Upper lobe of right lung (tissue), 1 donor: ENCODE data around the gene FAH. TPM values are rescaled to one million over a fixed set of nuclear protein-coding genes. Genes with fewer than 3 reads are reported as not detected.
"Not testable (repeated sequence)": the region's sequence is repeated elsewhere in the genome, so short reads cannot be mapped to it uniquely, and the experiment has no call there.

Source experiments
- ATAC-seq: fragments of 200-7000 bp; cut with Tn5 transposase; one replicate; pipeline ENCODE4 v1.9.1; 2020; ENCODE audit warnings: mild to moderate bottlenecking, moderate library complexity
- DNase-seq: peaks from one replicate; pipeline ENCODE4 v3.0.0-alpha.2; 2020
- H3K27ac ChIP-seq: fragments of 200-600 bp; one replicate; pipeline ENCODE4 v1.8.0; 2022
- H3K27me3 ChIP-seq: fragments of 200-600 bp; one replicate; pipeline ENCODE4 v1.8.0; 2022; ENCODE audit warnings: mild to moderate bottlenecking
- H3K36me3 ChIP-seq: fragments of 200-600 bp; one replicate; pipeline ENCODE4 v1.8.0; 2022
- H3K4me1 ChIP-seq: fragments of 200-600 bp; one replicate; pipeline ENCODE4 v1.8.0; 2022
- H3K4me3 ChIP-seq: fragments of 200-600 bp; one replicate; pipeline ENCODE4 v1.8.0; 2022; ENCODE audit warnings: mild to moderate bottlenecking
- H3K9me3 ChIP-seq: fragments of 200-600 bp; one replicate; pipeline ENCODE4 v1.8.0; 2022
- intact Hi-C: fragments of 100-400 bp; cut with DNase I; formaldehyde crosslinking; loops from one replicate; pipeline ENCODE4 v1.11.0; 2022
- total RNA-seq: library from RNA; stranded (reverse); fragmentation: NEBNext Ultra II Directional; extraction: Animal tissue kit (Norgen Biotek cat#: 25700); gene quantifications from one replicate; pipeline ENCODE4 v1.2.1, GENCODE V29; 2021
- TF ChIP-seq, protein P1 (sequence below): fragments of 200-600 bp; IDR thresholded peaks from one replicate; pipeline ENCODE4 v1.8.0; 2022; ENCODE audit warnings: antibody characterized with exemption
- donor health status: DM: no; HTN: yes; CAD: no; lungs with severe emphysema.

FAH gene
- total RNA-seq, 1 donor from 2014 or later = 31.7 TPM

DNA sequence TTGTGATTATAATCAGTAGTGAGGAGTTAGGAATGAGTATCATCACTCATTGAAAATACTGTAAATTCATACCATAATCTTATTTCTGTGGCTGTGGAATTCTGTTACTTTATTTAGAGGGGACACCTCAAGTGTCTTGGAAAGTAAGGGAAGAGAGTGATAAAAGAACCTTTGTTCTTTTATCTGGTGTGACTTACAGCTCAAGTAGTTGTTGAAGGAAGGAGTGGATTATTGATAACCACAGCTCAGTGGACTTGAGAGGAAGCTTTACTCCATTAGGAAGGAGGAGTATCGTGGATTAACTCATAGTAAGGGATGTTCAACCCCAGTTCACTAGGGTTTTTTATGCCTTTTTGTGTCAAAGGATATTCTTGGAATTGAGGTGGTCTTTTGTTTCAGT, 32.2 kb upstream of the FAH start:
- no peak overlapping the region for H3K4me3 ChIP-seq
- DNase-seq (no peak), ATAC-seq (no peak)
- TF ChIP-seq, protein P1, sequence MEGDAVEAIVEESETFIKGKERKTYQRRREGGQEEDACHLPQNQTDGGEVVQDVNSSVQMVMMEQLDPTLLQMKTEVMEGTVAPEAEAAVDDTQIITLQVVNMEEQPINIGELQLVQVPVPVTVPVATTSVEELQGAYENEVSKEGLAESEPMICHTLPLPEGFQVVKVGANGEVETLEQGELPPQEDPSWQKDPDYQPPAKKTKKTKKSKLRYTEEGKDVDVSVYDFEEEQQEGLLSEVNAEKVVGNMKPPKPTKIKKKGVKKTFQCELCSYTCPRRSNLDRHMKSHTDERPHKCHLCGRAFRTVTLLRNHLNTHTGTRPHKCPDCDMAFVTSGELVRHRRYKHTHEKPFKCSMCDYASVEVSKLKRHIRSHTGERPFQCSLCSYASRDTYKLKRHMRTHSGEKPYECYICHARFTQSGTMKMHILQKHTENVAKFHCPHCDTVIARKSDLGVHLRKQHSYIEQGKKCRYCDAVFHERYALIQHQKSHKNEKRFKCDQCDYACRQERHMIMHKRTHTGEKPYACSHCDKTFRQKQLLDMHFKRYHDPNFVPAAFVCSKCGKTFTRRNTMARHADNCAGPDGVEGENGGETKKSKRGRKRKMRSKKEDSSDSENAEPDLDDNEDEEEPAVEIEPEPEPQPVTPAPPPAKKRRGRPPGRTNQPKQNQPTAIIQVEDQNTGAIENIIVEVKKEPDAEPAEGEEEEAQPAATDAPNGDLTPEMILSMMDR = no peak
- H3K27me3 ChIP-seq = no peaks in the 10 kb centered on the region
- no peaks in the 10 kb centered on the region for H3K9me3 ChIP-seq
- intact Hi-C loops = no loop called here
- H3K36me3 ChIP-seq = peaks cover 46% of the 10 kb centered on the region
- no peaks in the 10 kb centered on the region for H3K4me1 ChIP-seq
- H3K27ac ChIP-seq = no peak overlapping the region

GRCh38 chr15:80121546-80121945, 31.3 kb upstream of the FAH start:
- TF ChIP-seq, protein P1 = no peak
- H3K4me1 ChIP-seq = no peaks in the 10 kb centered on the region
- peaks cover 55% of the 10 kb centered on the region for H3K36me3 ChIP-seq
- H3K27ac ChIP-seq = no peak overlapping the region
- H3K27me3 ChIP-seq = no peaks in the 10 kb centered on the region
- DNase-seq = no peak
- H3K9me3 ChIP-seq = no peaks in the 10 kb centered on the region
- H3K4me3 ChIP-seq = no peak overlapping the region
- ATAC-seq = no peak
- intact Hi-C loops = no loop called here

- peaks cover 56% of the 10 kb centered on the region for H3K36me3 ChIP-seq
- TF ChIP-seq, protein P1 = no peak
- no peaks in the 10 kb centered on the region for H3K9me3 ChIP-seq
- H3K4me1 ChIP-seq = no peaks in the 10 kb centered on the region
- H3K4me3 ChIP-seq = no peak overlapping the region
- ATAC-seq = peak; percentile 33
- no peak for DNase-seq
- H3K27ac ChIP-seq = no peak overlapping the region
- H3K27me3 ChIP-seq = no peaks in the 10 kb centered on the region
- intact Hi-C loops = no loop called here
These were observed 29.8 kb upstream of the FAH start for GRCh38 chr15:80123034-80123433.

DNA sequence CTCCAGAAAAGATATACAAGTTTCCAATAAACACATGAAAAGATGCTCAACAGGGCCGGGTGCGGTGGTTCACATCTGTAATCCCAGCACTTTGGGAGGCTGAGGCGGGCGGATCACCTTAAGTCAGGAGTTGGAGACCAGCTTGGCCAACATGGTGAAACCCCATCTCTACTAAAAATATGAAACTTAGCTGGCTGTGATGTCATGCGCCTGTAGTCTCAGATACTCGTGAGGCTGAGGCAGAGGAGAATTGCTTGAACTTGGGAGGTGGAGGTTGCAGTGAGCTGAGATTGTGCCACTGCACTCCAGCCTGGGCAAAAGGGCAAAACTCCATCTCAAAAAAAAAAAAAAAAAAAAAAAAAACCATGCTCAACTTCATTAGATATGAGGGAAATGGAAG, 25.5 kb upstream of the FAH start:
- H3K27ac ChIP-seq, H3K9me3 ChIP-seq, H3K4me1 ChIP-seq, DNase-seq, intact Hi-C loops, H3K4me3 ChIP-seq, H3K27me3 ChIP-seq, ATAC-seq: not testable (repeated sequence)
- peaks cover 53% of the 10 kb centered on the region for H3K36me3 ChIP-seq

DNA sequence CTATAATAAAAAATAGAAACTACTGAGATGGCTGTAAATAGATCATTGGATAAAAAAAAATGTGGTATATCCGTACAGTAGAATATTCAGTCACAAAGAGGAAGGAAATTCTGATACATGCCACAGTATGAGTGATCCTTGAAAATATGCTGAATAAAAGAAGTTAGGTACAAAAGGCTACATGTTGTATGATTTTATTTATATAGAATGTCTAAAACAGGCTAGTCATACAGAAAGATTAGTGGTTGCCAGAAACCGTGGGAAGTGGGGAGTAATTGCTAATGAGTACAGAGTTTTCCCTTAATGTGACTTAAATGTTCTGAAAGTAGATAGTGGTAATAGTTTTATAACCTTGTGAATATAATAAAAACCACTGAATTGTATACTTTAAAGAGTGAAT, 24.9 kb upstream of the FAH start:
- no peak for DNase-seq

GRCh38 chr15:80132382-80132781, 20.4 kb upstream of the FAH start:
- no peak overlapping the region for H3K4me3 ChIP-seq
- H3K27ac ChIP-seq = no peak overlapping the region
- no peaks in the 10 kb centered on the region for H3K4me1 ChIP-seq
- no peaks in the 10 kb centered on the region for H3K27me3 ChIP-seq
- intact Hi-C loops = no loop called here
- ATAC-seq = peak; percentile 44
- TF ChIP-seq, protein P1 = no peak
- peaks cover 62% of the 10 kb centered on the region for H3K36me3 ChIP-seq
- no peak for DNase-seq
- H3K9me3 ChIP-seq = no peaks in the 10 kb centered on the region

More for the DNA sequence above, 24.9 kb upstream of the FAH start:
- H3K27me3 ChIP-seq = no peaks in the 10 kb centered on the region
- ATAC-seq = no peak
- intact Hi-C loops = no loop called here
- no peaks in the 10 kb centered on the region for H3K9me3 ChIP-seq
- no peak overlapping the region for H3K27ac ChIP-seq
- H3K4me3 ChIP-seq = no peak overlapping the region
- H3K36me3 ChIP-seq = peaks cover 53% of the 10 kb centered on the region
- TF ChIP-seq, protein P1 = no peak
- H3K4me1 ChIP-seq = no peaks in the 10 kb centered on the region
